WTC11 (cell line): ENCODE data around the gene OSBPL5. TPM values are rescaled to one million over a fixed set of nuclear protein-coding genes. Genes with fewer than 3 reads are reported as not detected.

Experiments
- ATAC-seq: fragments of 200-7000 bp; cut with Tn5 transposase; 2 replicates; pipeline ENCODE4 v1.10.0; 2021; ENCODE audit warnings: mild to moderate bottlenecking, moderate library complexity
- CTCF ChIA-PET: fragments of 300-600 bp; sonication (Branson Sonifier 250); formaldehyde crosslinking; loops from one replicate; lab custom pipeline; 2021; ENCODE audit warnings: antibody characterized with exemption; lab: Charles Lee
- POLR2A ChIA-PET: fragments of 350-600 bp; sonication (Branson Sonifier 250); formaldehyde crosslinking; loops from one replicate; lab custom pipeline; 2021; ENCODE audit warnings: antibody characterized with exemption; lab: Charles Lee
- DNase-seq: peaks from one replicate; pipeline ENCODE4 v3.0.0; 2021; ENCODE audit warnings: low spot score
- H3K27ac Mint-ChIP-seq: 2 replicates; pipeline ENCODE4 v1.8.0; 2021; ENCODE audit warnings: mixed read lengths
- H3K27me3 Mint-ChIP-seq: 2 replicates; pipeline ENCODE4 v1.8.0; 2021; ENCODE audit warnings: low read depth, mild to moderate bottlenecking, moderate library complexity, mixed read lengths
- H3K36me3 Mint-ChIP-seq: 2 replicates; pipeline ENCODE4 v1.8.0; 2021; ENCODE audit warnings: mixed read lengths
- H3K4me1 Mint-ChIP-seq: 2 replicates; pipeline ENCODE4 v1.8.0; 2022; ENCODE audit warnings: mixed read lengths
- H3K4me3 Mint-ChIP-seq: 2 replicates; pipeline ENCODE4 v1.8.0; 2021; ENCODE audit warnings: mild to moderate bottlenecking, moderate library complexity, mixed read lengths
- H3K9me3 Mint-ChIP-seq: 2 replicates; pipeline ENCODE4 v1.8.0; 2021; ENCODE audit warnings: mixed read lengths
- ATF1 ChIP-seq: sonication (generic); formaldehyde crosslinking; IDR thresholded peaks from 2 replicates; pipeline ENCODE4 v1.8.1; 2023; ENCODE audit warnings: mild to moderate bottlenecking, moderate library complexity, missing genetic modification reagents
- CREM ChIP-seq: sonication (generic); formaldehyde crosslinking; IDR thresholded peaks from 2 replicates; pipeline ENCODE4 v1.8.1; 2022; ENCODE audit warnings: mild to moderate bottlenecking, missing genetic modification reagents, moderate library complexity
- FOXK1 ChIP-seq: sonication (generic); formaldehyde crosslinking; IDR thresholded peaks from 2 replicates; pipeline ENCODE4 v1.8.0; 2022; ENCODE audit warnings: mild to moderate bottlenecking, moderate library complexity, missing genetic modification reagents
- GTF2I ChIP-seq: fragments of 250-450 bp; sonication (Bioruptor Pico); conservative IDR thresholded peaks from 2 replicates; pipeline ENCODE4 v1.4.0; 2021; ENCODE audit warnings: mild to moderate bottlenecking
- PREB ChIP-seq: sonication (generic); formaldehyde crosslinking; IDR thresholded peaks from 2 replicates; pipeline ENCODE4 v1.8.1; 2022; ENCODE audit warnings: mild to moderate bottlenecking, missing genetic modification reagents, moderate library complexity, borderline replicate concordance
- RELA ChIP-seq: sonication (generic); formaldehyde crosslinking; IDR thresholded peaks from 2 replicates; pipeline ENCODE4 v1.8.1; 2022; ENCODE audit warnings: missing genetic modification reagents, mild to moderate bottlenecking, borderline replicate concordance
- SP1 ChIP-seq: sonication (generic); formaldehyde crosslinking; conservative IDR thresholded peaks from 2 replicates; pipeline ENCODE4 v1.8.1; 2022; ENCODE audit warnings: missing genetic modification reagents
- TCF7 ChIP-seq: sonication (generic); formaldehyde crosslinking; IDR thresholded peaks from 2 replicates; pipeline ENCODE4 v1.8.0; 2022; ENCODE audit warnings: mild to moderate bottlenecking, low read depth, missing genetic modification reagents, moderate library complexity
- ZNF121 ChIP-seq: sonication (generic); formaldehyde crosslinking; IDR thresholded peaks from 2 replicates; pipeline ENCODE4 v1.8.0; 2023; ENCODE audit warnings: missing genetic modification reagents
- ZNF138 ChIP-seq: sonication (generic); formaldehyde crosslinking; conservative IDR thresholded peaks from 2 replicates; pipeline ENCODE4 v1.8.1; 2022; ENCODE audit warnings: mild to moderate bottlenecking, moderate library complexity, missing genetic modification reagents
- ZNF396 ChIP-seq: fragments of 250-450 bp; sonication (Bioruptor Pico); IDR thresholded peaks from 2 replicates; pipeline ENCODE4 v1.8.0; 2021; ENCODE audit warnings: mild to moderate bottlenecking, moderate library complexity, borderline replicate concordance
- ZNF416 ChIP-seq: fragments of 250-450 bp; sonication (Bioruptor Pico); IDR thresholded peaks from 2 replicates; pipeline ENCODE4 v1.9.0; 2021; ENCODE audit warnings: mild to moderate bottlenecking, inconsistent platforms
- ZNF423 ChIP-seq: fragments of 250-450 bp; sonication (Bioruptor Pico); IDR thresholded peaks from 2 replicates; pipeline ENCODE4 v2.1.2; 2022; ENCODE audit warnings: mild to moderate bottlenecking, moderate library complexity
- ZNF532 ChIP-seq: fragments of 250-450 bp; sonication (Bioruptor Pico); IDR thresholded peaks from 2 replicates; pipeline ENCODE4 v1.9.0; 2021; ENCODE audit warnings: mild to moderate bottlenecking, borderline replicate concordance
- total RNA-seq: library from RNA; stranded (reverse); gene quantifications from 3 replicates; pipeline ENCODE4 v1.2.3, GENCODE V29; 2021
- TF ChIP-seq, protein P1 (sequence below): sonication (generic); formaldehyde crosslinking; IDR thresholded peaks from 2 replicates; pipeline ENCODE4 v1.8.0; 2022; ENCODE audit warnings: mild to moderate bottlenecking, missing genetic modification reagents
- TF ChIP-seq, protein P2 (sequence below): sonication (generic); formaldehyde crosslinking; IDR thresholded peaks from 2 replicates; pipeline ENCODE4 v1.8.1; 2022; ENCODE audit warnings: low read depth, missing genetic modification reagents, borderline replicate concordance
- TF ChIP-seq, protein P3 (sequence below): sonication (generic); formaldehyde crosslinking; IDR thresholded peaks from 2 replicates; pipeline ENCODE4 v1.8.0; 2023; ENCODE audit warnings: missing genetic modification reagents, mild to moderate bottlenecking, borderline replicate concordance

The OSBPL5 gene
- total RNA-seq, 1 experiment from 2014 or later: 17.7 TPM

GRCh38 chr11:3147257-3147619, 17.9 kb downstream of the OSBPL5 start:
- ChIA-PET POLR2A (no interaction called here), CTCF (interaction anchor here (0.7 to 1.6 kb wide), 6 partner anchors 9 to 194 kb away, joined by 3 to 6 read pairs (median 3); no protein-coding TSS in a partner anchor)
- Mint-ChIP-seq H3K27me3 (no peaks in the 10 kb centered on the region), H3K36me3 (no peaks in the 10 kb centered on the region), H3K4me3 (no peak overlapping the region), H3K4me1 (0 out of 2 replicates have a peak, but pooled peaks cover 3% of the 10 kb centered on the region), H3K27ac (peak overlapping the region; percentile 36; the same call in 1 of the 2 replicates)
- no peak for DNase-seq
- no peak for ATAC-seq
- no peak for TF ChIP-seq GTF2I (CRISPR knock-in tag)
- TF ChIP-seq, protein P1, sequence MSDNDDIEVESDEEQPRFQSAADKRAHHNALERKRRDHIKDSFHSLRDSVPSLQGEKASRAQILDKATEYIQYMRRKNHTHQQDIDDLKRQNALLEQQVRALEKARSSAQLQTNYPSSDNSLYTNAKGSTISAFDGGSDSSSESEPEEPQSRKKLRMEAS (CRISPR knock-in tag): no peak
- no peak for TF ChIP-seq PREB (CRISPR knock-in tag)
- no peak for TF ChIP-seq ZNF396 (CRISPR knock-in tag)
- TF ChIP-seq, protein P2, sequence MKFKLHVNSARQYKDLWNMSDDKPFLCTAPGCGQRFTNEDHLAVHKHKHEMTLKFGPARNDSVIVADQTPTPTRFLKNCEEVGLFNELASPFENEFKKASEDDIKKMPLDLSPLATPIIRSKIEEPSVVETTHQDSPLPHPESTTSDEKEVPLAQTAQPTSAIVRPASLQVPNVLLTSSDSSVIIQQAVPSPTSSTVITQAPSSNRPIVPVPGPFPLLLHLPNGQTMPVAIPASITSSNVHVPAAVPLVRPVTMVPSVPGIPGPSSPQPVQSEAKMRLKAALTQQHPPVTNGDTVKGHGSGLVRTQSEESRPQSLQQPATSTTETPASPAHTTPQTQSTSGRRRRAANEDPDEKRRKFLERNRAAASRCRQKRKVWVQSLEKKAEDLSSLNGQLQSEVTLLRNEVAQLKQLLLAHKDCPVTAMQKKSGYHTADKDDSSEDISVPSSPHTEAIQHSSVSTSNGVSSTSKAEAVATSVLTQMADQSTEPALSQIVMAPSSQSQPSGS (CRISPR knock-in tag): no peak
- TF ChIP-seq, all 79 proteins: peak for 0
- H3K9me3 Mint-ChIP-seq: no peaks in the 10 kb centered on the region

DNA sequence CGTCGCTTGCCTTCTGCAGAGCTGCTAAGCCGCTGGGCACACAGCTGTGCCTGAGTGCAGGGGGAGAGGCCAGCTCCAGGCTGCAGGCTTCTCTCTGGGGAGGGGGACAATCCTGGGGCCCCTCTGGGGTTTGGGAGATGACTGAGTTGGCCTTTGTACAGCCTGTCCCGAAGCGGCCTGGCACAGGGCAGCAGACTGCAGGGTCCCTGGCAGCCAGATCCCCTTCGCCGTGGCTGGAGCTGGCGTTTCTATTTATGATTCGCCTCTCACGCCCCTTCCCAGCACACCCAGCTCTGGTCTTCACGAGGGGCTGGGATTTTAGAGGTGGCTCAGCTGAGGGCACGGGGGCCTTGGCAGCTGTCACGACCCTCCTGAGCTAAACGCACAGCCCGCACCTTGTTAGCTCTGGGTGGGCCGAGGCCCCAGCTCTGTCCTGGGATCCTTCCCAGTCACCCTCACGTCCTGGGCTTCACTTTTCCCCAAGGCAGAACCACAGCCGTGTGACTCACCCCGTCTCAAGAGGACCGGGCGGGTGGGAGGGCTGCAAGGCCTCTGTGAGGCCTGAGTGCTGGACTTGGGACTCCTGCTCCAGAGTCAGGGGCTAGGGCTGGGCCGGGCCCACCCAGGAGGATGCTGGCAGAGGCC, 18.4 kb downstream of the OSBPL5 start:
- ChIA-PET CTCF (interaction anchor here (0.7 to 1.6 kb wide), 6 partner anchors 8 to 194 kb away, joined by 3 to 6 read pairs (median 3); no protein-coding TSS in a partner anchor), POLR2A (no interaction called here)
- Mint-ChIP-seq H3K4me3 (no peak overlapping the region), H3K4me1 (0 out of 2 replicates have a peak, but pooled peaks cover 3% of the 10 kb centered on the region), H3K9me3 (no peaks in the 10 kb centered on the region), H3K27ac (no peak overlapping the region; the same call in 1 of the 2 replicates), H3K36me3 (no peaks in the 10 kb centered on the region), H3K27me3 (no peaks in the 10 kb centered on the region)
- DNase-seq: no peak
- ATAC-seq: no peak
- TF ChIP-seq TCF7 (no peak), ZNF532 (CRISPR knock-in tag) (no peak), SP1 (CRISPR knock-in tag) (no peak), ZNF416 (CRISPR knock-in tag) (no peak), ATF1 (no peak), CREM (CRISPR knock-in tag) (no peak), ZNF121 (no peak), ZNF138 (no peak), FOXK1 (no peak), RELA (no peak), ZNF423 (no peak)
- TF ChIP-seq, protein P2 (CRISPR knock-in tag): no peak
- TF ChIP-seq, protein P3, sequence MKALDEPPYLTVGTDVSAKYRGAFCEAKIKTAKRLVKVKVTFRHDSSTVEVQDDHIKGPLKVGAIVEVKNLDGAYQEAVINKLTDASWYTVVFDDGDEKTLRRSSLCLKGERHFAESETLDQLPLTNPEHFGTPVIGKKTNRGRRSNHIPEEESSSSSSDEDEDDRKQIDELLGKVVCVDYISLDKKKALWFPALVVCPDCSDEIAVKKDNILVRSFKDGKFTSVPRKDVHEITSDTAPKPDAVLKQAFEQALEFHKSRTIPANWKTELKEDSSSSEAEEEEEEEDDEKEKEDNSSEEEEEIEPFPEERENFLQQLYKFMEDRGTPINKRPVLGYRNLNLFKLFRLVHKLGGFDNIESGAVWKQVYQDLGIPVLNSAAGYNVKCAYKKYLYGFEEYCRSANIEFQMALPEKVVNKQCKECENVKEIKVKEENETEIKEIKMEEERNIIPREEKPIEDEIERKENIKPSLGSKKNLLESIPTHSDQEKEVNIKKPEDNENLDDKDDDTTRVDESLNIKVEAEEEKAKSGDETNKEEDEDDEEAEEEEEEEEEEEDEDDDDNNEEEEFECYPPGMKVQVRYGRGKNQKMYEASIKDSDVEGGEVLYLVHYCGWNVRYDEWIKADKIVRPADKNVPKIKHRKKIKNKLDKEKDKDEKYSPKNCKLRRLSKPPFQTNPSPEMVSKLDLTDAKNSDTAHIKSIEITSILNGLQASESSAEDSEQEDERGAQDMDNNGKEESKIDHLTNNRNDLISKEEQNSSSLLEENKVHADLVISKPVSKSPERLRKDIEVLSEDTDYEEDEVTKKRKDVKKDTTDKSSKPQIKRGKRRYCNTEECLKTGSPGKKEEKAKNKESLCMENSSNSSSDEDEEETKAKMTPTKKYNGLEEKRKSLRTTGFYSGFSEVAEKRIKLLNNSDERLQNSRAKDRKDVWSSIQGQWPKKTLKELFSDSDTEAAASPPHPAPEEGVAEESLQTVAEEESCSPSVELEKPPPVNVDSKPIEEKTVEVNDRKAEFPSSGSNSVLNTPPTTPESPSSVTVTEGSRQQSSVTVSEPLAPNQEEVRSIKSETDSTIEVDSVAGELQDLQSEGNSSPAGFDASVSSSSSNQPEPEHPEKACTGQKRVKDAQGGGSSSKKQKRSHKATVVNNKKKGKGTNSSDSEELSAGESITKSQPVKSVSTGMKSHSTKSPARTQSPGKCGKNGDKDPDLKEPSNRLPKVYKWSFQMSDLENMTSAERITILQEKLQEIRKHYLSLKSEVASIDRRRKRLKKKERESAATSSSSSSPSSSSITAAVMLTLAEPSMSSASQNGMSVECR: no peak
